Heart right ventricle (tissue), 16 donors: ENCODE data around the gene CYP39A1. TPM values are rescaled to one million over a fixed set of nuclear protein-coding genes. Genes with fewer than 3 reads are reported as not detected.

Experiments
- ATAC-seq, 8 donors: fragments of 200-7000 bp; cut with Tn5 transposase; one replicate each; pipeline ENCODE4 v1.9.1; 2020; ENCODE audit warnings: mild to moderate bottlenecking in 8 of 8, moderate library complexity in 8 of 8, moderate number of reproducible peaks in 1 of 8
- DNase-seq, 2 donors: peaks; one replicate each; pipeline ENCODE4 v3.0.0-alpha.2; 2020
- H3K27ac ChIP-seq, 10 donors: fragments of 200-600 bp; sonication (generic) in 2 of 10; one replicate each; pipeline versions ENCODE4 v1.5.0 to v1.8.0; 2020 to 2022; ENCODE audit warnings: mild to moderate bottlenecking in 3 of 10
- H3K27me3 ChIP-seq, 7 donors: fragments of 200-600 bp; one replicate each; pipeline ENCODE4 v1.8.0; 2021 to 2022; ENCODE audit warnings: mild to moderate bottlenecking in 2 of 7
- H3K36me3 ChIP-seq, 9 donors: fragments of 200-600 bp; sonication (generic) in 1 of 9; one replicate each; pipeline versions ENCODE4 v1.5.0 to v1.8.0; 2020 to 2022; ENCODE audit warnings: mild to moderate bottlenecking in 2 of 9
- H3K4me1 ChIP-seq, 9 donors: fragments of 200-600 bp; sonication (generic) in 1 of 9; one replicate each; pipeline versions ENCODE4 v1.5.0 to v1.8.0; 2020 to 2022; ENCODE audit warnings: mild to moderate bottlenecking in 4 of 9
- H3K4me3 ChIP-seq, 10 donors: fragments of 200-600 bp; sonication (generic) in 2 of 10; one replicate each; pipeline versions ENCODE4 v1.5.0 to v1.8.0; 2020 to 2022; ENCODE audit warnings: mild to moderate bottlenecking in 7 of 10, moderate library complexity in 2 of 10
- H3K9me3 ChIP-seq, 11 donors: fragments of 200-600 bp in 10 of 11; sonication (generic) in 2 of 11; one replicate each; pipeline versions ENCODE4 v1.5.0 to v1.8.0; 2013 to 2022; ENCODE audit warnings: mild to moderate bottlenecking in 2 of 11, control low read depth in 1 of 11, moderate library complexity in 1 of 11
- WGBS, 2 donors: extraction: QIAGEN DNeasy Blood & Tissue Kit; methylation state at CpG; one replicate each; pipeline ENCODE4 v1.1.7; 2013; ENCODE audit warnings: inconsistent platforms in 1 of 2; 5-methylcytosine and 5-hydroxymethylcytosine counted together
- intact Hi-C, 10 donors: fragments of 100-400 bp; cut with DNase I; formaldehyde crosslinking; loops; one replicate each; pipeline versions ENCODE4 v1.11.1 to v1.14.2; 2022
- polyA plus RNA-seq, 2 donors: library from polyadenylated mRNA; stranded (reverse); fragments of 200-250 nt; gene quantifications; one replicate each; pipeline ENCODE4 v1.2.3, GENCODE V29; 2013
- total RNA-seq, 10 donors: library from RNA; stranded (reverse); fragmentation: NEBNext Ultra II Directional in 3 of 10; extraction: Animal tissue kit (Norgen Biotek cat#: 25700) in 3 of 10; gene quantifications; one replicate each; pipeline versions ENCODE4 v1.2.1 to v1.2.4, GENCODE V29; 2021 to 2023
- TF ChIP-seq, protein P1 (sequence below), 9 donors: fragments of 200-600 bp; sonication (generic) in 2 of 9; IDR thresholded peaks; one replicate each; pipeline versions ENCODE4 v1.5.0 to v1.8.0; 2021 to 2022; ENCODE audit warnings: antibody characterized with exemption in 9 of 9, mild to moderate bottlenecking in 5 of 9, moderate library complexity in 1 of 9
- donor health status: Arrhythmogenic right ventricular cardiomyopathy.
- donor health status: ischemic (EF 13 %, LVEDD 7.1; RV severe dilation, severe dysfunction).
- donor health status: healthy with polysubstance abuse.
- donor health status: DM: no; HTN: yes; CAD: no.
- donor health status: DM: no; HTN: no; CAD: no.
- donor health status: ischemic (EF 25% LVEDD 6.9; RV normal size, moderate dysfunction).
- donor health status: ischemic (EF 25% LVEDD 5.7; RV mildly dilated, moderate dysfunction).
- donor health status: healthy.
- donor health status: DM: yes; HTN: yes; CAD: no.
- donor health status: Ischemic cardiomyopathy.
- donor health status: ischemic (EF 35%, LVEDD 5.7; RV mildly dilated, moderate dysfunction).
- donor health status: nonischemic (EF 11% LVEDD 7.7; RV severe dilation, severe dysfunction).
- donor health status: DM: yes; HTN: yes; CAD: no.
- donor health status: PGD.
- donor health status: ischemic (EF 29% LVEDD 5.4; RV normal size, mild dysfunction).
- donor health status: nonischemic (EF 23%, LVEDD 6.1; RV moderate dilation, normal function).

Gene CYP39A1
- total and polyA plus RNA-seq, 12 donors, result 2.9 to 7.5 (median 4.5) TPM

DNA sequence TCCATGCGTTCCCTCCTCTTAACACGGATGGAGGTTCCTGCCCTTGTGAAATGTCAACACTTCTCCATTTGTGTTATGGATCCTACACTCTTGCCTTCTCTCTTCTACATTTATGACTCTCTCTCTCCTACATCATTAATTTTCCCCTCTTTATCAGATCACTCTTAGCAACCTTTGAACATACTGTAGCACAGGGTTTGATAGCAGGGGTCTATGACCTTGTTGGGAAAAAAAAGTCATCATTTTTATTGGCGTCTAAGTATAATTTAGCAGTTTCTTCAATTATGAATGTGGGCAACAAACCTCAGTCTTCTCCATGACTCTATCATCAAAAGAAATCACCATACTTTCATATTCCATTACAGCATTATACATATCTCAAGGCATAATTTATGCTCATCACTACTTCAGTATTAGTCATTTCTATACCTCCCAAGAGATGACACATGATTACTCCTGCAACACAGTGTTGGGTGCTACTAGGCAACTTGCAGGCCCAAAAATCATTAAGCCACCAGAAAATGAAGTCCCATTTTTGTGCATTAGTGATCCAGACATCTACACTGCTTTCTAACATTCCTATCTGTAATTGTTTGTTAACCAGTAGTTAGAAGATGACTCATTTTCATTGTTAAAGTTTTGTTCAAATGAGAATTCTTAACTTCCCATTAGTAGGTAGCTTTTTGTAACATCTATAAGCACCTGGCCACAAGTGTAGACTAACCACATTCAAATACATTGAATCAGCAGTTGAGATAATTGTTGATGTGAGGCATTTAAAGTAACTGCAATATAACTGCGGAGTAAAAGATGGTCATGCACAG lies 9.5 kb downstream of the CYP39A1 start:
- no peaks in the 10 kb centered on the region for H3K27me3 ChIP-seq
- TF ChIP-seq, protein P1, sequence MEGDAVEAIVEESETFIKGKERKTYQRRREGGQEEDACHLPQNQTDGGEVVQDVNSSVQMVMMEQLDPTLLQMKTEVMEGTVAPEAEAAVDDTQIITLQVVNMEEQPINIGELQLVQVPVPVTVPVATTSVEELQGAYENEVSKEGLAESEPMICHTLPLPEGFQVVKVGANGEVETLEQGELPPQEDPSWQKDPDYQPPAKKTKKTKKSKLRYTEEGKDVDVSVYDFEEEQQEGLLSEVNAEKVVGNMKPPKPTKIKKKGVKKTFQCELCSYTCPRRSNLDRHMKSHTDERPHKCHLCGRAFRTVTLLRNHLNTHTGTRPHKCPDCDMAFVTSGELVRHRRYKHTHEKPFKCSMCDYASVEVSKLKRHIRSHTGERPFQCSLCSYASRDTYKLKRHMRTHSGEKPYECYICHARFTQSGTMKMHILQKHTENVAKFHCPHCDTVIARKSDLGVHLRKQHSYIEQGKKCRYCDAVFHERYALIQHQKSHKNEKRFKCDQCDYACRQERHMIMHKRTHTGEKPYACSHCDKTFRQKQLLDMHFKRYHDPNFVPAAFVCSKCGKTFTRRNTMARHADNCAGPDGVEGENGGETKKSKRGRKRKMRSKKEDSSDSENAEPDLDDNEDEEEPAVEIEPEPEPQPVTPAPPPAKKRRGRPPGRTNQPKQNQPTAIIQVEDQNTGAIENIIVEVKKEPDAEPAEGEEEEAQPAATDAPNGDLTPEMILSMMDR (IDR thresholded peaks at IDR 0.05), result no peak
- peaks cover 0 to 8% (median 0%) of the 10 kb centered on the region in 11 donors for H3K9me3 ChIP-seq
- ATAC-seq (no peak), DNase-seq (no peak)
- no peaks in the 10 kb centered on the region for H3K36me3 ChIP-seq
- WGBS, 2 donors, result 86 to 92% methylated on average over 4 of the region's 4 CpGs
- H3K4me3 ChIP-seq, result no peak overlapping the region
- H3K4me1 ChIP-seq, result peaks cover 0 to 6% (median 0%) of the 10 kb centered on the region in 9 donors
- intact Hi-C loops, result no loop called here
- no peak overlapping the region for H3K27ac ChIP-seq

DNA sequence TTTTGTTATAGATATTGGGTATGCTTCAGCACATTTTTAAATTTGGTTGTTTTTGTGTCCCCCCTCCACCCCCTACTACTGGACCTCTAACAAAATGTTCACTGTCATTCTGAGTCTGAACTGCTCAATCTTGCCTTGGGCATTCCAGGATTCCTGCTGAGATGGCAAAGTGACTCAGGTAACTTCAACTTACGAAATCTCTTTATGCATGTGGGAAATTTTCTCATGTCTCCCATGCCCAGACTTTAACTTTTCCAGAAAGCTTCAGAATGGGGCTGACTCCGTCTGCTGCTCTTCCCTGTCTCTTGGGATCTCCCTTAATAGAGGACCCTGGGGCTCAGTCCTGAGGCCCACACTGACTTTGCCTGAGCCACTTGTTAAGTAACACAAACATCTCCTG lies 14.0 kb downstream of the CYP39A1 start:
- H3K36me3 ChIP-seq, result peaks cover 0 to 5% (median 0%) of the 10 kb centered on the region in 9 donors
- no peaks in the 10 kb centered on the region for H3K9me3 ChIP-seq
- H3K4me1 ChIP-seq, result peaks cover 0 to 6% (median 0%) of the 10 kb centered on the region in 9 donors
- intact Hi-C loops, result loop anchor here in 2 of 10 donors (10.0 kb wide), 3 partner anchors 414 to 544 kb away; no protein-coding TSS in a partner anchor
- WGBS, 2 donors, result 83 to 84% methylated on average over 2 of the region's 2 CpGs
- TF ChIP-seq, protein P1 (IDR thresholded peaks at IDR 0.05), result no peak
- H3K4me3 ChIP-seq, result no peak overlapping the region
- no peak overlapping the region for H3K27ac ChIP-seq
- DNase-seq (no peak), ATAC-seq (no peak)
- H3K27me3 ChIP-seq, result no peaks in the 10 kb centered on the region

DNA sequence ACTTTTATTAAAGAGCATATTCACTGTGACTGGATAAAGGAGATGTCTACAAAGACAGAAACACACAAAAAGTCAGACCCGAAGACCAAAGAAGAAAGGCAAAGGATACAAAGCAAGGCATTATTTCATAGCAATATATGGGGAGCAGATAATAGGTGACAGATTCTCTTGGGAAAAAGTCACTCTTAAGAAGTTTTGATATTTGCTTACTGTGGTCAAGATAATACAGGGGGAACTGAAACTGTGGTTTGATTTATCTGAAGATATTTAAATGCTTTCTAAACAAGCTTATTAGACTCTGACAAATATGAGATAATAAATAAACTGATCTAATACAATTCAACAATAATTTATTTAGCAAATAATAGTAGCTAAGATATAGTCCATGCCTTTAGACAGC lies 14.7 kb downstream of the CYP39A1 start:
- no peaks in the 10 kb centered on the region for H3K9me3 ChIP-seq
- peaks cover 0 to 6% (median 0%) of the 10 kb centered on the region in 9 donors for H3K4me1 ChIP-seq
- DNase-seq, result no peak
- H3K4me3 ChIP-seq, result no peak overlapping the region
- TF ChIP-seq, protein P1 (IDR thresholded peaks at IDR 0.05), result no peak
- WGBS, 2 donors, result 89 to 97% methylated on average over 1 of the region's 1 CpG
- H3K27ac ChIP-seq, result no peak overlapping the region
- no peaks in the 10 kb centered on the region for H3K27me3 ChIP-seq
- H3K36me3 ChIP-seq, result peaks cover 0 to 5% (median 0%) of the 10 kb centered on the region in 9 donors
- intact Hi-C loops, result loop anchor here in 2 of 10 donors (10.0 kb wide), 3 partner anchors 413 to 543 kb away; no protein-coding TSS in a partner anchor
- ATAC-seq, result no peak

DNA sequence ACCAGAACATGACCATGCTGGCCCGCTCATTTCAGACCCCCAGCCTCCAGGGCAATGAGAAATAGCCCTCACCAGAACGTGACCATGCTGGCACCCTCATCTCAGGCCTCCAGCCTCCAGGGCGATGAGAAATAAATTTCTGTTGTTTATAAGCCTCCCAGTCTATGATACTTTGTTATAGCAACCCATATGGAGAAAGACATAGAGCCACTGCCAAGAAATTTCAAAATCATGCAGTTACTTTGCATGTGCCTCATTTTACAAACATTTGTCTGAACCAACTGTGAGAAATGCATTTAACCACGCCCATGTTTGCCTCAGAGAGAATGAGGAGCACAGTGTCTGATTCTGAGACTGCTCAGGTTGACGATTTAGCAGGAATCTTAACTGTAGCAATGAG lies 15.5 kb downstream of the CYP39A1 start:
- no peak for DNase-seq
- H3K27ac ChIP-seq, result no peak overlapping the region
- 86 to 90% methylated on average over 5 of the region's 5 CpGs for WGBS, 2 donors
- TF ChIP-seq, protein P1 (IDR thresholded peaks at IDR 0.05), result no peak
- ATAC-seq, result peak in 1 of 8 donors; percentile 27
- no peaks in the 10 kb centered on the region for H3K9me3 ChIP-seq
- intact Hi-C loops, result loop anchor here in 2 of 10 donors (10.0 kb wide), 3 partner anchors 412 to 542 kb away; no protein-coding TSS in a partner anchor
- no peaks in the 10 kb centered on the region for H3K27me3 ChIP-seq
- H3K36me3 ChIP-seq, result peaks cover 0 to 5% (median 0%) of the 10 kb centered on the region in 9 donors
- peaks cover 0 to 6% (median 0%) of the 10 kb centered on the region in 9 donors for H3K4me1 ChIP-seq
- no peak overlapping the region for H3K4me3 ChIP-seq
